Loucy (cell line): ENCODE measurements around the gene TOM1L2.

Source experiments
- H2AFZ ChIP-seq: fragments of 200-600 bp; sonication (generic); 2 replicates; pipeline ENCODE4 v1.6.0; 2016; ENCODE audit warnings: antibody characterized with exemption, mild to moderate bottlenecking, low read length, moderate library complexity
- H3F3A ChIP-seq: fragments of 200-600 bp; 2 replicates; pipeline ENCODE4 v1.6.0; 2016; ENCODE audit warnings: antibody characterized with exemption, low read depth, mild to moderate bottlenecking
- H3K27me3 ChIP-seq: fragments of 200-600 bp; sonication (generic); 2 replicates; pipeline ENCODE4 v1.6.1; 2014; ENCODE audit warnings: low read length, mild to moderate bottlenecking; ENCODE audit not compliant: insufficient read depth, poor library complexity, severe bottlenecking
- H3K36me3 ChIP-seq: fragments of 200-600 bp; sonication (generic); 2 replicates; pipeline ENCODE4 v1.6.1; 2016; ENCODE audit warnings: low read length; ENCODE audit not compliant: insufficient read depth
- H3K4me1 ChIP-seq: fragments of 200-600 bp; sonication (generic); 2 replicates; pipeline ENCODE4 v1.5.1; 2014; ENCODE audit warnings: low read length, mild to moderate bottlenecking; ENCODE audit not compliant: insufficient read depth, poor library complexity, severe bottlenecking
- H3K4me2 ChIP-seq: fragments of 200-600 bp; sonication (generic); 2 replicates; pipeline ENCODE4 v1.6.0; 2014; ENCODE audit warnings: antibody characterized with exemption, low read length, low read depth, mild to moderate bottlenecking; ENCODE audit not compliant: poor library complexity, severe bottlenecking
- H3K4me3 ChIP-seq: fragments of 200-600 bp; sonication (generic); 2 replicates; pipeline ENCODE4 v1.5.1; 2014; ENCODE audit warnings: low read length, mild to moderate bottlenecking, mixed read lengths; ENCODE audit not compliant: poor library complexity, severe bottlenecking
- H3K79me2 ChIP-seq: fragments of 200-600 bp; sonication (generic); 2 replicates; pipeline ENCODE4 v1.6.1; 2014; ENCODE audit warnings: low read length; ENCODE audit not compliant: insufficient read depth
- H3K9ac ChIP-seq: fragments of 200-600 bp; sonication (generic); 2 replicates; pipeline ENCODE4 v1.6.0; 2014; ENCODE audit warnings: mild to moderate bottlenecking, low read depth, low read length, moderate library complexity; ENCODE audit not compliant: poor library complexity, severe bottlenecking
- H3K9me2 ChIP-seq: fragments of 200-600 bp; sonication (generic); replicated peaks from 2 replicates; pipeline ENCODE4 v1.6.1; 2016; ENCODE audit warnings: low read depth, low read length, mixed read lengths
- H3K9me3 ChIP-seq: fragments of 200-600 bp; sonication (generic); 2 replicates; pipeline ENCODE4 v1.6.1; 2014; ENCODE audit warnings: mild to moderate bottlenecking, antibody characterized with exemption, low read length, low read depth; ENCODE audit not compliant: insufficient read depth
- H4K20me1 ChIP-seq: fragments of 200-600 bp; sonication (generic); 2 replicates; pipeline ENCODE4 v1.6.0; 2014; ENCODE audit warnings: antibody characterized with exemption, low read length, mild to moderate bottlenecking; ENCODE audit not compliant: insufficient read depth, poor library complexity, severe bottlenecking
- CTCF ChIP-seq: fragments of 200-600 bp; sonication (generic); conservative IDR thresholded peaks from 2 replicates; pipeline ENCODE4 v1.5.1; 2014; ENCODE audit warnings: mild to moderate bottlenecking, antibody characterized with exemption, low read length
- EZH2phosphoT487 ChIP-seq: fragments of 200-600 bp; IDR thresholded peaks from 2 replicates; pipeline ENCODE4 v1.6.1; 2018; ENCODE audit warnings: antibody characterized with exemption, mild to moderate bottlenecking, moderate library complexity, borderline replicate concordance

TOM1L2 gene

GRCh38 chr17:18019838-18020154 is 47.6 kb upstream of the TOM1L2 start:
- Histone ChIP-seq H3K79me2 (no peaks in the 10 kb centered on the region), H3K27me3 (no peaks in the 10 kb centered on the region), H3K36me3 (peaks cover 12% of the 10 kb centered on the region; the same call in 1 of the 2 replicates), H3K9me2 (no peaks in the 10 kb centered on the region), H3K4me3 (no peak overlapping the region), H4K20me1 (no peaks in the 10 kb centered on the region), H3K9ac (no peak overlapping the region), H2AFZ (no peak overlapping the region), H3K4me2 (no peak overlapping the region), H3F3A (no peaks in the 10 kb centered on the region), H3K4me1 (no peaks in the 10 kb centered on the region), H3K9me3 (no peaks in the 10 kb centered on the region)
- TF ChIP-seq EZH2phosphoT487 (no peak), CTCF (no peak)

- no peaks in the 10 kb centered on the region for H3F3A ChIP-seq
- no peaks in the 10 kb centered on the region for H3K9me3 ChIP-seq
- H3K4me2 ChIP-seq, result no peak overlapping the region
Measured at GRCh38 chr17:18018411-18018921, 46.3 kb upstream of the TOM1L2 start.

GRCh38 chr17:18017958-18018357 is 45.8 kb upstream of the TOM1L2 start:
- Histone ChIP-seq H4K20me1 (no peaks in the 10 kb centered on the region), H3K27me3 (no peaks in the 10 kb centered on the region), H3K4me2 (no peak overlapping the region), H3K9me2 (no peaks in the 10 kb centered on the region), H3F3A (no peaks in the 10 kb centered on the region), H3K79me2 (no peaks in the 10 kb centered on the region), H3K4me3 (no peak overlapping the region), H3K36me3 (peaks cover 10% of the 10 kb centered on the region; the same call in 1 of the 2 replicates), H3K9ac (no peak overlapping the region), H3K9me3 (no peaks in the 10 kb centered on the region), H2AFZ (no peak overlapping the region), H3K4me1 (no peaks in the 10 kb centered on the region)
- TF ChIP-seq EZH2phosphoT487, result no peak
- TF ChIP-seq CTCF, result no peak

More at GRCh38 chr17:18018411-18018921, 46.3 kb upstream of the TOM1L2 start:
- no peaks in the 10 kb centered on the region for H3K9me2 ChIP-seq
- TF ChIP-seq CTCF (no peak), EZH2phosphoT487 (no peak)
- no peak overlapping the region for H2AFZ ChIP-seq
- no peaks in the 10 kb centered on the region for H3K79me2 ChIP-seq
- H3K36me3 ChIP-seq, result peaks cover 10% of the 10 kb centered on the region; the same call in 1 of the 2 replicates
- no peak overlapping the region for H3K4me3 ChIP-seq
- H3K27me3 ChIP-seq, result no peaks in the 10 kb centered on the region
- no peak overlapping the region for H3K9ac ChIP-seq
- no peaks in the 10 kb centered on the region for H3K4me1 ChIP-seq
- H4K20me1 ChIP-seq, result no peaks in the 10 kb centered on the region
